Retinal pigment epithelial cell (primary cell): Measurements from ENCODE around the gene OTOP1.
"Not testable (repeated sequence)": the region's sequence is repeated elsewhere in the genome, so short reads cannot be mapped to it uniquely, and the experiment has no call there.

ENCODE experiments used
- DNase-seq: peaks from one replicate; pipeline ENCODE4 v3.0.0-alpha.2; 2010; ENCODE audit warnings: low read depth
- H3K4me3 ChIP-seq: 2 replicates; pipeline ENCODE4 v1.5.1; 2011; ENCODE audit warnings: mild to moderate bottlenecking, low read length, control low read depth, moderate library complexity
- CTCF ChIP-seq: conservative IDR thresholded peaks from 2 replicates; pipeline ENCODE4 v1.5.1; 2011; ENCODE audit warnings: low read depth, low read length, control low read depth, inconsistent platforms

OTOP1 gene

DNA sequence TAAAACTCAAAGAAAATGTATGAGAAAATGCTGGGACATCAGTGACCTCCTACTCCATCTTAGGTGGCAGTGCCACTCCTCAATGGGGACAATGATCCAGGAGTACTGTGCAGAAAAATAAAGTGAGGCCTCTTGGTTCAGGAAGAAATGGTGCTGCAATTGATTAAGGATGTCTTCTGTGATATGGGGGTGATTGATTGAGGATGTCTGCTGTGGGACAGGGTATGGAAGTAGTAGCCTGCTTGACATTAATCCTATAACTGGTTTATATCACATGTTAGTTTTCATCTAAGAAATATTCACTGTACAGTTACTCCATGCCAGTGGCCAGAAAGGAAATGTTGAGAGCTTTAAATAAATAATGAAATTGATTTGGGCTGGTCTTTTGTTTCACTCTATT is 20.5 kb downstream of the OTOP1 start:
- no peak overlapping the region for H3K4me3 ChIP-seq
- no peak for DNase-seq
- TF ChIP-seq CTCF = no peak

DNA sequence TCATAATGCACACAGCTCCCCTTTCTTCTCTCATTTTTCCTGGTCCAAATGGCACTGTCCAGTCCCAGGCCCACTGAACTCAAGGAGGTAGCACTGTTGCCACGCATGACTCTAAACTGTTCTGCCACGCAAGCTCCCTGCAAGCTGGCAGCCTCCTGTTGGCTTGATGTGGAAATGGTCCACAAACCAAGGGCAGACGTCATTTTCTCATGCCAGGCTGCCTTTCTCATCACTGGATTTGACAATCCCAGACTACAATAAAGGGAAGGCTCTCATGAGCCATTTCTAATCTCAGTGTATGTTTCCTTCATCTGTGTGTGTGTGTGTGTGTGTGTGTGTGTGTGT is 22.4 kb downstream of the OTOP1 start:
- no peak for TF ChIP-seq CTCF
- no peak overlapping the region for H3K4me3 ChIP-seq
- no peak for DNase-seq

DNA sequence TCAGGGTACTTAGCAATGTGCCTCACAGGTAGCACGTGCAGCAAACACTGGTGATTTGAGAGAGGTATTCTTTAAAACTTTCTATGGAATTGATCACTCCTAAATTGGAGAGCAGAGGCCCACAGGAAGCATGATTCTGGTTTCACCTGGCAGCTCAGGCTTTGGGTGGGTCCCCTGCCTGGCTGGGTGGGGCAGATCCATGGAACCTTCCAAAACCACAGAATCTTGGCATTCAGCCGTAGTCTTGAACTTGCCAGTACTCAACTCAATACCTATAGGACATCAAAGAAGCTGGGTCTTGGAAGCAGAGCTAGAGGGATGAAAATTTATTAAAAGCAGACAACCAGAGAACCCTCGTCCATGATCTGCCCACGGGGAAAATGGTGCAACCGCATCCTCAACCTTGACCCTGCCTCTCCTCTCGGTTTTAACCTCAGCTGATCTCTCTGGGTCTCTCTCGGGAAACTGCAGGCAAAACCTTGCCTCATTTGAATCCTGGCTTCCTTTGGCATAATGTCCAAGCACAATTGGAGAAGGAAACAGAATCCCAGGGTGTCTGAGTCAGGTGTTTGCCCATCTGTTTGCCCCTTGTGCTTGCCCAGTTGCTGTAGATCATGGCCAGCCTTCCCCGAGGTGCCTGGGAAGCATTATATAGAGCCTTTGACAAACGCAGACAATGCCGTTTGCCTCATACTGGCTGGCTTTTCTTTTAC is 22.9 kb downstream of the OTOP1 start:
- no peak for TF ChIP-seq CTCF
- no peak overlapping the region for H3K4me3 ChIP-seq
- DNase-seq = no peak

GRCh38 chr4:4202510-4202909 is 24.2 kb downstream of the OTOP1 start:
- no peak overlapping the region for H3K4me3 ChIP-seq
- TF ChIP-seq CTCF = no peak
- no peak for DNase-seq

GRCh38 chr4:4200624-4201023 is 26.1 kb downstream of the OTOP1 start:
- no peak for DNase-seq
- no peak overlapping the region for H3K4me3 ChIP-seq
- TF ChIP-seq CTCF = no peak

DNA sequence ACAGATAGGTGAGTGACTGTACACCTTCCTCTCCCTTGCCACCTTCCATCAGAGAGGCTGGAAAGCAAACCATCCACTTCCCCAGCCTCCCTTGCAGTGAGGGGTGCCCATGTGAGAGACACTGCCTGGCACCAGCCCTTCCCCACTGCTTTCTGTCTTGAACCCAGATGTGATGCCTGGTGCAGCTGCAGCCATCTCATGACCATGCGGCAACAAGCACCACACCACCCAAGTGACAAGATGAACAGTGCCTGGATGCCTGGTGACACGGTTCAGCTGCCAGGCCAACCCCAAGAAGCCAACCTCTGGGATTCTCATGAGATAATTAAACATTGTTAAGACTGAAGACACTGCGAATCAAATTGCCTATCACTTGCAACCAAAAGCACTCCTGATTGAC is 31.4 kb downstream of the OTOP1 start:
- DNase-seq = no peak
- no peak for TF ChIP-seq CTCF
- H3K4me3 ChIP-seq = no peak overlapping the region

GRCh38 chr4:4188557-4188956 is 38.2 kb downstream of the OTOP1 start:
- not testable (repeated sequence) for DNase-seq, H3K4me3 ChIP-seq

- DNase-seq = no peak
- H3K4me3 ChIP-seq = no peak overlapping the region
- no peak for TF ChIP-seq CTCF
Measured at GRCh38 chr4:4185528-4185927, 41.2 kb downstream of the OTOP1 start.
